GM21723 (cell line): ENCODE measurements around the gene AUNIP.

Source experiments
- ATAC-seq: cut with Tn5 transposase; IDR thresholded peaks from one replicate; pipeline ENCODE4 v1.9.1; 2021; ENCODE audit warnings: mild to moderate bottlenecking, moderate library complexity; ENCODE audit not compliant: unreplicated experiment

AUNIP gene

GRCh38 chr1:25832336-25833037 lies 26.8 kb downstream of the AUNIP start:
- no peak for ATAC-seq

- no peak for ATAC-seq
Observed at GRCh38 chr1:25831569-25832196, 27.6 kb downstream of the AUNIP start.

DNA sequence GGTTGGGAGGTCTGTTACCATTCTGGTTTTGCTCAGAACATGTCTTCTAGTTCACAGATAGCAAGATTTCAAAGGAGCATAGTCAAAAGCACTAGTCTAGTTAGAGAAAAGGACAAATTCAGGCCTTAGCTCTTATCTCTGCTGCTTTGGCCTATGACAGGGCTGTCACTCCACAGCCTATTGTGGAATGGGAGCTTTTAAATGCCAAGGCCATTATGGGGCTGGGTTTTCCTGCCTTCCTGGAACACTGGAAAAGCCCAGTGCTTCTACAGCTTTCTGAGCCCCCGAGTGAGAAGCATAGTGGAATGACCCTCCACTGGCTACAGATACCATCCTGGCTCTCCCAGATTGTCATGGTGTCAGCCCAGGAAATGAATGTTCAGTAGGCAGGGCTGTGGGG lies 30.2 kb downstream of the AUNIP start:
- no peak for ATAC-seq

DNA sequence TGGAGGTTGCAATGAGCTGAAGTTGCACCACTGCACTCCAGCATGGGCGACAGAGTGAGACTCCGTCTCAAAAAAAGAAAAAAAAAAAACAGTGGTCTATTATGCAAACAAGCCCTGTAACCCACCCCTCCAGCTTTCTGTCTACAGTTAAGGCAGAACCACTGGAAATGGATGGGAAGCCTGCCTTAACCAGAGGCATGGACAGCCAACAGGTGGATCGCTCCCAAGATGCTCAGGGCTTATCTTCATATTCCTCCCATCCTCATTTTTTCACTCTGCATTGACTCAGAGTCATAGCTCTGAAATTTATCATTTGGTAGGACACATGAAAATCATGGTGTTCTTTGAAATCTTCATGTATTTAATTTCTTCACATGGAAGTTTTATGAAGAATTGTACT lies 30.8 kb downstream of the AUNIP start:
- no peak for ATAC-seq

DNA sequence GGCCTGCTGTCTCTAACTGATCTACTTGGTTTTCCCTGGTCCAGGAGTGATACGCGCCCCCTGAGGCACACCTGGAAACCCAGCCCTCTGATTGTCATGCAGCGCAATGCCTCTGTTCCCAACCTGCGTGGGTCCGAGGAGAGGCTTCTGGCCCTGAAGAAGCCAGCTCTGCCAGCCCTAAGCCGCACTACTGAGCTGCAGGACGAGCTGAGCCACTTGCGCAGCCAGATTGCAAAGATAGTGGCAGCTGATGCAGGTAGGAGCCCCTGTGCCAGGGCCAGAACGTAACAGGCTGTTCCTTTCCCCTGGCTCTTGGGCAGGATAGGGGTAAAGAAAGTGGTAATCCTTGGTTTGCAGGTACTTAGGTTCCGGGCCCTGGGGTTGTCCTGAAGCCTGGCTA lies 32.7 kb downstream of the AUNIP start:
- no peak for ATAC-seq

DNA sequence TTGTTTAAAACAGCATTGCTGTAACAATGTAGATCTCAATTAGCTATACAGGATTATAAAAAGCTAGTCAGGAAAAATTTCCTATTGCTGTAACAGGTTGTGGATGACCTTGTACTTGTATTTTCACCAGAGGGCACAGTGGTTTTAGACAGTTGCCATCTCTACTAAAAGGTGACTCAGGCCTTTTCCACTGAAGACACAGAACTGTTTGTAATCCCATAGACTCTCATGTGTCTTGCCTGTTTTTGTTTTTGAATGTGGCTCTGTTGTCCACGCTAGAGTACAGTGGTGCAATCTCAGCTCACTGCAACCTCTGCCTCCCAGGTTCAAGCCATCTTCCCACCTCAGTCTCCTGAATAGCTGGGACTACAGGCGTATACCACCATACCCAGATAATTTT lies 33.7 kb downstream of the AUNIP start:
- no peak for ATAC-seq

DNA sequence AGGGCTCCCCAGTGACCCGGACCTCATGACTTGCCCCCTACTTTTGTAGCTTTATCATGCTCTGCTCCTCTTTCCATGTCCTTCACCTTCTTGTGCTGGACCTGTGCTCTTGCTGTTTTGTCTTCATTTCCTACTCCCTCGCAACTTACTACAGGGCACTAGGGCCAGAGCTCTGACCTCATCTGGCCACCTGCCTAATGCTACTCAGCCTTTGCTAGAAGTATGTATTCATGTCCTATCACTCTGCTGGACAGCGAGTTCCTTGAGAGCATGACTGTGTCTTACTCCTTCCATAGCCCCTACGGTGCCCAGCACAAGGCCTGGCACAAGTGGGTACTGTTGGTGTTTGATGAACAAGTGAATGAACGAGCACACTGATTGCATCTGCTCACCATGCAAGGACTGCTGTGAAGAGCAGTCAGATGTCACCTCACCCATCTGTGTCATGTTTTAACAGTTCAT lies 37.6 kb downstream of the AUNIP start:
- no peak for ATAC-seq

DNA sequence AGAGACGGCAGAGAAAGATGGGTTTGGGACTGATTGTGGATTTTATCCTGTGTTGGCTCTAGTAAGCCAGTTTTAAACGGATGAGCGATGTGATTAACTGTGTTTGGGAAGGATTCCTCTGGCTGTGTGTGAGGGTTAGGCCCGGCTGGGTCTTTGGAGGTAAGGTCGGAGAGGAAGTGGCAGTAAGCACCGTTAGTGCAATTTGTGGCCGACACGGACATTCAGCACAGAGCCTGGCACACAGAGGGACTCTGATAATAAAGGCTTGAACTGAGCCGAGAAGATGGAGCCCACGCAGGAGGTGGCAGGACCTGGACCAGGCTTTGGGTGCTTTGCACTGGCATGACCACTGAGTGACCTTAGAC lies 38.2 kb downstream of the AUNIP start:
- no peak for ATAC-seq

DNA sequence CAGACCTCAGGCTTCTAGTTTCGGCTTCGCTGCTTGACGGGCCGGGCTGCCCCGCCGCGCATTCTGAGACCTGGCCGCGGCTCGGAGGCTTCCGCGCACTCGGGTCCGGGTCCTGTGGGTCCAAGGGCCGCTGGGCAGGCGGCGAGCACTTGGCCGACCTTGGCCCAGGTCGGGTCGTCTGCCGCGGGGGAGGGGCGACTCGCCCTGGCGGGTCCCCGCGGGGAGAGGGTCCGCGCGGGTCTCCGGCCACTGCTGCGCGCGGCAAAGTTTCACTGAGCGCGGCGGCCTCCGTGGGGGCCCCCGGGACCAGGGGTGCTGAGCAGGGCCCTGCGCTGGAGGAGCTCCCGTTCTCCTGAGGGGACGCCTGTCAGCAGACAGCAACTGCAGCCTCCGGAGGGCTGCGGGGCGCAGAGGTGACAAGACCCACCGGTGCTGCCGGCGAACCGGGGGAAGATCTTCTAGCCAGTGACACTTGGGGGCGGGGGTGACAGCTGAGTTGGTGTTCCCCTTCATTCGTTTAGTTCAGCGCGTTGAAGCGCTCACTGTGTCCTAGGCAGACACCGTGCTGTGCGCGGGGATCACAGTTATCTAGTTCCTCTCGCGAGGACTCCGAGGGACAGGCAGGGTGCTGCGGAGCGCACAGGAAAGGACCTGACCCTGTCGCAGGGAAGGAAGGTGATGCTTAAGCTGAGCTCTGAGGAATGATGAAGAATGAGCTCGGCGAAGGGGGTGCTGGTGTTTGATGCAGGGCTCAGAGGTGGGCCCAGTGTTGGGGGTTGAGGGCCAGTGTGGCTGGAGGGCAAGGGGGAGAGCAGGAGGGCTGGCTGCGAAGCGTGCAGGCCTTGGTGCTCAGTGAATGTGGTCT lies 38.8 kb downstream of the AUNIP start:
- ATAC-seq, result peak; percentile 48

DNA sequence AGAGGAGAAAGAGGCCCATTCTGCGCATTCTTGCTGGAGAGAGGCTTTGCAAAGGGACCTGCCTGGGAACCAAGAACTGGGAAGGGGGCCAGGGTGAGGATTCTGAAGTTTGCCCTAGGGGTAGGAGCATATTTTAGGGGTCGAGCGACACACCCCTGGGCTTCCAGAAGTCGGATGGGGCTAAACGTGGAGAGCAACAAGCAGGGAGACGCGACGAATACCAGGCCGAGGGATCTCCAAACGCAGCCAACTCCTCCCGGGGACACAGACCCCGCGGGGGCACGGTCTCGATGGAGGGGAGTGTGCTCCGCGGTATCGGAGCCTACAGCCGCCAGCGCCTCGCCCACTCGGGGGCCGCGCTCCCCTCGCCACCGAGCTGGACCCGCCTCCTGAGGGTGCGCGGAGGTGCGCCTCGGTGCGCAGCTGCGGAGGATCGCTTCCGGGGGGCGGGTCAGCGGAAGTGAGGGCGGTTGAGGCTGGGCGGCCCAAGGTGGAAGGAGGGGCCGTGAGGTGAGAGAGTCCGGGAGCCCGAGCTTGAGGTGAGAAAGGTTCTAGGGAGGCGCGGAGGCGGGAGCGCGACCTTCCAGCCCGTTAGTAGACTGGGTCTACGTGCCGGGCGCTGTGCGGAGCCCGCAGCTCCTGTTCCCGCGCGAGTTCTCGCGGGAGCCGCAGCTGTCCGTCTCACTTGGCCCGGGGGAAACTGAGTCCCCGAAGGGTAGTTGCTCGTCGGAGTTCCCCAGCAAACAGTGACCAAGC lies 39.6 kb downstream of the AUNIP start, which contains the start of gene MTFR1L:
Gene MTFR1L, plus strand, starts transcription at position 464 of the 756 bp plus-strand sequence. CDS start 3,151 bp downstream, outside the sequence.
- ATAC-seq, result peak; percentile 86

- ATAC-seq, result no peak
Observed at GRCh38 chr1:25818569-25818968, 40.7 kb downstream of the AUNIP start.

DNA sequence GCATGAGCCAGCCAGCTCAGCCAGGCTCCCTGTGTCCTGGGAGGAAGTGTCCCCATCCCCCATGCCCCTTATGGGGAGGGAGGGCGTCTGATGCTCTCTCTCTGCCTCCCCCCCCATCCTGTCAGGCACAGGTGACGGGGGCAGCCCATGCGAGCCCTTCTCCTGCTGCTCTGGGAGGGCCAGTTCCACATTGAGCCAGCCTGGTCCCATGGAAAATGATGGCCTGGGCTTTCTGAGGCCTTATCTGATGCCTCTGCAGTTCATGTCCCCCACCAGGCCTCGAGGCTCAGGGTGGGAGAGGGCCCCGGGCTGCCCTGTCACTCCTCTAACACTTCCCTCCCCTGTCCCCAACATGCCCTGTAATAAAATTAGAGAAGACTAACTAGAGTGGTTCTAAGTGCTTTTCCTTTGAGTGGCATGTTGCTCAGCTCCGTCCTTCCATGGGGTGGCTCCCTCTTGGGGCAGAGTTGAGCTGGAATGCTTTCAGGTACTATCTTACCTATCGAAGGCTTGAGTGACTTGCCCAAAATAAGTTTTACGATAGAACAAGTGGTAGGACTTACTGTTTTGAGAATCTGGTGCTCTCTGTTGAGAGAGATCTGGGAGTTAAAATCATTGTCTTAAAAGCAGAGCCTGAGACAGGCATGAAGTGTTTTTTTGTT lies 41.3 kb downstream of the AUNIP start:
- no peak for ATAC-seq

- no peak for ATAC-seq
Observed at GRCh38 chr1:25816112-25816718, 43.0 kb downstream of the AUNIP start.

DNA sequence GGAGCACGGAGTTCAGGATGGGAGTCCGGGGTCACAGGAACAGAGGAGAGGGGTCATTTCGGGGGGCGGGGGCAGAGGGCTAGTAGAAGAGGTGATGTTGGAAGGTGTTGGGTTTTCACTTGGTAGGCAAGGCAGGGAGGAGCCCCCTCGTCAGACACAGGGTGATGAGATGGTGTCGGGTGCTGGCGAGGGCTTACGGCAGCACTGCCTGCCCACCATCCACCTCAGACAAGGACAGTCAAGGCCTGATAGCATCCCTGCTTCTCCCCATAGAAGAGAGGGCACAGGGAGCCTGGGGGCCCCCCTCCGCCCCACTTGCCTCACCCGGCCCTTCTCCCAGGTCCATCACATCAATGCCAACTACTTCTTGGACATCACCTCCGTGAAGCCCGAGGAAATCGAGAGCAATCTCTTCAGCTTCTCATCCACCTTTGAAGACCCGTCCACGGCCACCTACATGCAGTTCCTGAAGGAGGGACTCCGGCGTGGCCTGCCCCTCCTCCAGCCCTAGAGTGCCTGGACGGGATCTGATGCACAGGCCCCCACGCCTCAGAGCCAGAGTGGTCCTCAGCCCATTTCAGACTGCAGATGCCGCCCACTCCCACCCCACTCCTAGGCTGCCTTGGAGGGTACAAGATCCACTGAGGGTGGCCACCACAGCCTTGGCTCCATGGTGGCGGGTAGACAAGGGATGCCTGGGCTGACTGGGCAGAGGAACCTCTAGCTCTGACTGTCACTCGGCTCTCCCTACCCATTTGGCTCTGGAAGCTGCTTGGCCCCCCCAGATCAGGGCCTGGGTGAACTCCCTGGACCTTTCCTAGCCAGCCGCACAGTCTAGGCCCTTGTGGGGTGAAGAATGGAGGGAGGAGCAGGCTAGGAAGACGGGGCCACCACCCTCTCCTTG lies 43.8 kb downstream of the AUNIP start:
- no peak for ATAC-seq

- no peak for ATAC-seq
Observed at GRCh38 chr1:25814549-25815087, 44.6 kb downstream of the AUNIP start.

DNA sequence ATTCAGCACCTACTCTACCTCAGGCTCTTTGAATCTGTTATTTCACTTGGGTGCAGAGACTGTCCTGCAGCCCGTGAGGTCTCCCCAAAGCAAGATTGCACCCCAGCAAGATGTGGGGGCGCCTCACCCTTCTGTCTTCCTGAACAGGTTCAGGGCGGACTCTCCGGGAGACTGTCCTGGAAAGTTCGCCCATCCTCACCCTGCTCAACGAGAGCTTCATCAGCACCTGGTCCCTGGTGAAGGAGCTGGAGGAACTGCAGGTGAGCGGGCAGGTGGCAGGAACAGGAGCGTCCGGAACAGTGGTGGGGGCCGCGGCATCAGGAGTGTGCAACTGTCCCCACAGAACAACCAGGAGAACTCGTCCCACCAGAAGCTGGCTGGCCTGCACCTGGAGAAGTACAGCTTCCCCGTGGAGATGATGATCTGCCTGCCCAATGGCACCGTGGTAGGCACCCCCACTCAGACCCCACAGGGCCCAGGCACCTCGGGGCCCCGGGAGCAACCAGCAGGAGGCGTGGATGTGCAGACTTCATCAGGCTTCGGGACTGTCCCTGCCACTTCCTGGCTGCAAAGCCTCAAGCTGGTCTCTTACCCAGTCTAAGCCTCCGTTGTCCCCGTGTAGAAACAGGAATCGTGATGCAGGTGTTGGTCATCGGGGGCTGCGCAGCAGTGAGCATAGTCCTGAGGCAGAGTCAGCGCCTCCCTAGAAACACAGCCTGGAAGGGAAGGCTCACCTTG lies 45.4 kb downstream of the AUNIP start:
- ATAC-seq, result no peak

DNA sequence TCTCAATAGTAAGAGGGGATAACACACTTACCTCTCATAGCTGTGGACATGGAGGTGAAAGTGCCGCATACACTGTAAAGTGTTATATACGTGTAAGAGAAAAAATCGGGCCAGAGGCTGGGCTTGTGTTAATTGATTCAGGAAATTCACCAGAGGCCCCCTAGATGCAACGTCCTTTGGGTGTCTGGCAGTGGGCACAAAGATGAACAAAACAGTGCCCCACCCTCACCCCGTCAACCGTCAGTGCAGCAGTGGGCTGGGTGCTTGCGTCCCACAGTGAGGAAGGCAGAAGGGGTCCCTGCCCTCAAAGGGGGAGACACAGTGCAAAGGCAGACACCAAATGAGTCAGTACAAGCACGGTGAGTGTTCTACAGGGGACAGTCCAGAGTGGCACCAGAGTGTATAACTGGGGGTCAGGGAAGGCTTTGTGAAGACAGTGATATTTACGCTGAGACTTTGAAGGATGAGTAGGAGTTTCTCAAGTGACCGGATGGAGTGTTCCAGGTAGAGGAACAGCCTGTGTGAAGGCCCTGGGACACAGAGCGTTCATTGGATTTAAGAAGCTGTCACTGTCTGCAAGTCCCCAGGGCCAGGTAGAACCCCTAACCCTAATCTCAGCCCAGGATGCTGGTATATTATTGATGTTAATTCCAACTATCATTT lies 46.1 kb downstream of the AUNIP start:
- ATAC-seq, result no peak
